NCI-H2171 treated with DMSO at 0.1 percent for 48 hours (cell line): Measurements from ENCODE around the gene PPP1R7.

ENCODE experiments used
- DNase-seq: peaks from one replicate; lab custom pipeline; 2025; lab: John Stamatoyannopoulos, UW

The PPP1R7 gene

GRCh38 chr2:241161646-241162281, 11.5 kb downstream of the PPP1R7 start:
- no peak for DNase-seq

GRCh38 chr2:241163601-241164118, 13.4 kb downstream of the PPP1R7 start:
- no peak for DNase-seq

GRCh38 chr2:241168366-241168765, 18.1 kb downstream of the PPP1R7 start:
- no peak for DNase-seq

- DNase-seq, result no peak
These were observed 23.3 kb downstream of the PPP1R7 start for GRCh38 chr2:241173557-241173956.

- no peak for DNase-seq
These were observed 27.5 kb downstream of the PPP1R7 start for GRCh38 chr2:241177526-241178334.

GRCh38 chr2:241178961-241179360, 28.7 kb downstream of the PPP1R7 start:
- no peak for DNase-seq

- no peak for DNase-seq
These were observed 29.6 kb downstream of the PPP1R7 start for GRCh38 chr2:241179899-241180298.

GRCh38 chr2:241180495-241180894, 30.2 kb downstream of the PPP1R7 start:
- DNase-seq, result no peak

- no peak for DNase-seq
These were observed 31.9 kb downstream of the PPP1R7 start for GRCh38 chr2:241182126-241182525.

GRCh38 chr2:241182531-241183133, 32.4 kb downstream of the PPP1R7 start:
- DNase-seq, result no peak

GRCh38 chr2:241183221-241183620, 33.0 kb downstream of the PPP1R7 start:
- no peak for DNase-seq

- no peak for DNase-seq
These were observed 34.6 kb downstream of the PPP1R7 start for GRCh38 chr2:241184901-241185300.

GRCh38 chr2:241185961-241186360, 35.7 kb downstream of the PPP1R7 start:
- DNase-seq, result no peak

- no peak for DNase-seq
These were observed 37.0 kb downstream of the PPP1R7 start for GRCh38 chr2:241187101-241187917.

GRCh38 chr2:241187918-241188234, 37.6 kb downstream of the PPP1R7 start:
- no peak for DNase-seq

- no peak for DNase-seq
These were observed 38.3 kb downstream of the PPP1R7 start, which contains the start of gene ANO7 for GRCh38 chr2:241188361-241189092. Gene ANO7 (plus strand): TSS chr2:241188677. CDS start chr2:241190064, 1,387 bp downstream.

- no peak for DNase-seq
These were observed 39.0 kb downstream of the PPP1R7 start for GRCh38 chr2:241189093-241189855.

GRCh38 chr2:241189856-241190201, 39.6 kb downstream of the PPP1R7 start:
- no peak for DNase-seq

GRCh38 chr2:241190291-241190981, 40.2 kb downstream of the PPP1R7 start:
- no peak for DNase-seq

GRCh38 chr2:241191081-241191480, 40.8 kb downstream of the PPP1R7 start:
- no peak for DNase-seq
